Measurements from ENCODE around the gene SERPINB7. TPM values are rescaled to one million over a fixed set of nuclear protein-coding genes. Genes with fewer than 3 reads are reported as not detected.

The SERPINB7 gene
- polyA plus RNA-seq, 1 donor from 2014 or later: not detected

- Histone ChIP-seq H3K79me2 (replicated peaks; ENCODE audit: insufficient read depth, low read length) (no peaks in the 10 kb centered on the region), H3F3A (ENCODE audit: insufficient read depth, low read length, poor library complexity, severe bottlenecking) (no peaks in the 10 kb centered on the region), H3K9me3 (ENCODE audit: low read length) (no peaks in the 10 kb centered on the region), H3K27ac (ENCODE audit: low read length) (no peak overlapping the region), H3K36me3 (ENCODE audit: insufficient read depth, low read length) (no peaks in the 10 kb centered on the region), H2AFZ (ENCODE audit: low read depth, low read length) (no peak overlapping the region), H3K9ac (ENCODE audit: low read length) (no peak overlapping the region), H3K4me2 (ENCODE audit: low read length) (no peak overlapping the region), H3K4me3 (ENCODE audit: low read length) (no peak overlapping the region), H4K20me1 (ENCODE audit: insufficient read depth) (no peaks in the 10 kb centered on the region), H3K27me3 (ENCODE audit: insufficient read depth, low read depth, low read length) (no peaks in the 10 kb centered on the region), H3K9me2 (ENCODE audit: insufficient read depth, low read length) (no peaks in the 10 kb centered on the region)
- TF ChIP-seq EZH2 (IDR thresholded peaks at IDR 0.05; ENCODE audit: borderline replicate concordance, insufficient read depth, low read length, poor library complexity, severe bottlenecking) (no peak), TAF1 (IDR thresholded peaks at IDR 0.05; ENCODE audit: low read depth) (no peak), SMC3 (conservative IDR thresholded peaks at IDR 0.05; ENCODE audit: poor library complexity) (no peak), RAD21 (conservative IDR thresholded peaks at IDR 0.05) (no peak), EP300 (conservative IDR thresholded peaks at IDR 0.05; ENCODE audit: poor library complexity, severe bottlenecking) (no peak), POLR2AphosphoS5 (IDR thresholded peaks at IDR 0.05) (no peak), MXI1 (conservative IDR thresholded peaks at IDR 0.05; ENCODE audit: poor library complexity, severe bottlenecking) (no peak), REST (IDR thresholded peaks at IDR 0.05; ENCODE audit: borderline replicate concordance) (no peak)
Observed at GRCh38 chr18:63789327-63789726, 14.1 kb downstream of the SERPINB7 start.

- H3K9me3 ChIP-seq (ENCODE audit: low read length): no peaks in the 10 kb centered on the region
- H3K36me3 ChIP-seq (ENCODE audit: insufficient read depth, low read length): no peaks in the 10 kb centered on the region
- H3K27ac ChIP-seq (ENCODE audit: low read length): no peak overlapping the region
- no peaks in the 10 kb centered on the region for H3K9me2 ChIP-seq (ENCODE audit: insufficient read depth, low read length)
- no peak for TF ChIP-seq MXI1 (conservative IDR thresholded peaks at IDR 0.05; ENCODE audit: poor library complexity, severe bottlenecking)
- no peak for TF ChIP-seq TAF1 (IDR thresholded peaks at IDR 0.05; ENCODE audit: low read depth)
- TF ChIP-seq REST (IDR thresholded peaks at IDR 0.05; ENCODE audit: borderline replicate concordance): no peak
- TF ChIP-seq SMC3 (conservative IDR thresholded peaks at IDR 0.05; ENCODE audit: poor library complexity): no peak
- TF ChIP-seq EZH2 (IDR thresholded peaks at IDR 0.05; ENCODE audit: borderline replicate concordance, insufficient read depth, low read length, poor library complexity, severe bottlenecking): no peak
- no peak overlapping the region for H2AFZ ChIP-seq (ENCODE audit: low read depth, low read length)
- no peaks in the 10 kb centered on the region for H3F3A ChIP-seq (ENCODE audit: insufficient read depth, low read length, poor library complexity, severe bottlenecking)
- H3K4me2 ChIP-seq (ENCODE audit: low read length): no peak overlapping the region
- H3K27me3 ChIP-seq (ENCODE audit: insufficient read depth, low read depth, low read length): no peaks in the 10 kb centered on the region
- no peak overlapping the region for H3K9ac ChIP-seq (ENCODE audit: low read length)
- H4K20me1 ChIP-seq (ENCODE audit: insufficient read depth): no peaks in the 10 kb centered on the region
- no peaks in the 10 kb centered on the region for H3K79me2 ChIP-seq (replicated peaks; ENCODE audit: insufficient read depth, low read length)
- H3K4me3 ChIP-seq (ENCODE audit: low read length): no peak overlapping the region
Observed at GRCh38 chr18:63795606-63796005, 20.4 kb downstream of the SERPINB7 start.
